Stromal cell of bone marrow (primary cell): ENCODE measurements around the gene NHLRC1.

ENCODE experiments used
- DNase-seq: peaks from one replicate; pipeline ENCODE4 v3.0.0-alpha.2; 2012; ENCODE audit warnings: low read depth

NHLRC1 gene

DNA sequence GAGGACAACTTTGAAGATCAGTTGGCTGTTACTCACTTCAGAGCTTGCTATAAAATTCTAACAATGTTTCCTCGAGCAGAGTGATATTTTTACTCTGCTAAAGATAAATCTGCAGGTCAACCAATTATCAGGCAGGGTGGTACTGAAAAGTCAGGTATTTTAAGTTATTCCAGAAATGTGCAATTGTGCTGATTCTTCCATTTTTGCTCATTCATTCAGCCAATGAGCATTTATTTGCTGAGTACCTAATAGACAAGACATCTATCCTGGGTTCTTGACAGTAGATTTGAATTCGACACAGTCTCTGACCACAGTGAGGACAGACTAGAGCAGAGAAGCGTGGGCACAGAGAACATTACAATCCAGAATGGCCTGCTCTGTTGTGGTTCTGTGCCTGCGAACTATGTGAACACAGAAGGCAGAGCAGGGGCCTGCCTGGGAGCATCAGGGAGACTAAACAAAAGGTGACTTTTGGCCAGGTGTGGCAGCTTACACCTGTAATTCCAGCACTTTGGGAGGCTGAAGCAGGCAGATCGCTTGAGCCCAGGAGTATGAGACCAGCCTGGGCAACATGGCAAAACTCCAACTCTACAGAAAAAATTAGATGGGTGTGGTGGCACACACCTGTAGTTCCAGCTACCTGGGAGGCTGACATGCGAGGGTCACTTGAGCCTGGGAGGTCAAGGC, 17.6 kb upstream of the NHLRC1 start:
- DNase-seq = no peak

DNA sequence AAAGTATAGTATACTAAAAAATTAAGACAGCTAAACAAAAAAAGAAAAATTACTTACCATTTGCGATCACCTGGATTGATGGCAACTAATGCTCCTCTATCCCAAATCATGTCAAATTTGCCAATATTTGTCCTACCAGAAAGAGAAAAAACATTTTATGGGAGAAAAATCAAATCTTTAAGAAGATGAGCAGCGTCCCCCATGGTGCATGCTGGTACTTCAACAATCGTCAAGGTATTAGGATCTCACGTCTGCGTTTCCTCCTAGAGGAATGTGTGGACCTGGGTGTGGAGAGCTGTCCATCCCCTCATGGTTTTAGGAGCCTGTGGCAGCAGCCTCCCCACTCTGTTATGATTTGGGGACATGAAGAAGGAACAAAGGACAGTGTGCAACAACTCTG, 16.4 kb upstream of the NHLRC1 start:
- no peak for DNase-seq

DNA sequence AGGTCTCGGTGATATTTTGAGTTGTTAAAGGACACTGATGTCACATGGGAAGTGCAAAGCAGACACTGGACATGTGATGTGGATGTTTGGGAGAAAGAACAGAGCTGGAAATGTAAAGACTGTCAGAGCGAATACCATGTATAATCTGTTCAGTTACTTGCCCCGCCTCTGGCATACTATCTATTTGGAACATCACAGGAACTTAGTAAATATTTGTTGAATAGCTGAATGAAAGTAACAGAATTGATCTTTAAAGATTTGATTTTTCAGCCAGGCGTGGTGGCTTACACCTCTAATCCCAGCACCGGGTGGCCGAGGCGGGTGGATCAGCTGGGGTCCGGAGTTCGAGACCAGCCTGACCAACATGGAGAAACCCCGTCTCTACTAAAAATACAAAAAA, 13.8 kb upstream of the NHLRC1 start:
- no peak for DNase-seq

DNA sequence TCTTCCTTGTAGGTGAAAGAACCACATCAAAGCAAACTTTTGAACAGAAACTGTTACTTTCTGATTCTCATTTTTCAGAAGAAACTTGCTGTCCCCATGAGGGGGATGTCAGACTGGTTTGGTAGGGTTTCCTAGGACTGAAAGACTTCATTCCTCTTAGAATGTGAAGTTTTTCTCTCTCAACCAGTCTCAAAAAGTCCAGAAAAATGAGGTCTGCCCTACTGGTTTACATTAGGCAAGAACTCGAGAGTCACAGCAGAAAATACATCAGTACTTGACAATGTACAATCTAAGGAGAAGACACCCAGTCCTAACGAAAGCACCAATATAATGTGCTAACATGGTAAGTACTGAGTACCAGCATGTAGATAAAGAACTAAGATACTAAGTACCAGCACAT, 12.7 kb upstream of the NHLRC1 start:
- DNase-seq = no peak

DNA sequence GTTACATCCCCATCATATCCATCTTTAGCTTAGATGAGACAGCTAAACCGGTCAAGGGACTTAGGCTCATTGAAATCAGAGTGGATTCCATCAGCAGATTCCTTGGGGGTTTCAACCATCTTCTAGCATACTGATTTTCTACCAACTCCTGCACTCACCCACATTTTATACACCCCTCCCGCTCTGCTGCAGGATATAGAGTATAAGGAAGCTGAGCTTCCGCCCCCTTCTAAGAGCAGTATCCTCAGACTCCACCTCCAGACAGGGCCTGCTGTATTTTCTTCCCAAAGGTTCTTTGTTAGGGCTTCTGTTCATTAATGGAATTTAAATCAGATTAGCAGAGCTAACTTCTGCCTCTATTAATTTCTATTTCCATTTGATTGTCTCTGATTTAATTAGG, 9.9 kb upstream of the NHLRC1 start:
- no peak for DNase-seq

DNA sequence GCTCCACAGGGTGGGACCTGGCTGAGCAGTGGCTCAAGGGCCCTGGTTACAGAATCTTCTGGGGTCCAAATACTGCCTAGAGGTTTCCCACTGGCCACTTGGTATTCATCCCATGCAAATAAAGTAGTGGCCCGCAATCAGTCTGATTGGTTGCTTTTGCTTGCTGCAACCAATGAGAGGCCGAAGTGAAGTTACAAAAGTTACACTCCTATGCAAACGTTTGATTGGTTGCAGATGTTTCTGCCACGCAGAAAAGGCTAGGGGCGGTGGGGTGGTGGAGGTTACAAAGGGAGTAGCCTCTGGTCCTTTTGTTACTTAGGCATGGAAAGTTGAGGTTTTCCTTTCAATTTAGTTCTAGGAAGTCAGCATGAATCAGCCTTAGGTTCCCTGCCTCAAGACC, 3.6 kb upstream of the NHLRC1 start:
- DNase-seq = no peak

DNA sequence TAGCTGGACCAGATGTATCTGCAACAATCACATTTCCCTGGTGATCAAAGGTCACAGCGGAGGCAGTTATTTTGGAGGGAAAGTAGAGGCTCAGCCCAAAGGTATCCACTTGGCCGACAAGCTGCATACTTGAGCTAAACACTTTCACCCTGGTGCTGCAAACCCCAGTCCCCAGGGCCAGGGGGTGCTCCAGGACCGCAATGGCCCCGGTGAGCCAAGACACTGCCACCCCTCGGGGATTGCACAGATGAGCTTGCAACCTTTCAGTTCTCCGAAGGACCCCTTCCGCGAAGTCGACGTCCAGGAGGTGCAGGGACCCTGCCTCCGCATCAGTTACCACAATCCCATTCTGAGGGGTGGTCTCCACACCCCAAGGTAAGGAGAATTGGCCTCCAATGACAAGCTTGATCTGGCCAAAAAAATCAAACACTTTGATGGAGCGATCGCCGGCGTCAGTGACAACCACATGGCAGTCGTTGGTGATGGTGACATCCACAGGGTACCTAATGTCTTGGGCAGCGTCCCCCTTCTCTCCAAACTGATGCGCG, 823 bp downstream of the NHLRC1 start:
- no peak for DNase-seq

DNA sequence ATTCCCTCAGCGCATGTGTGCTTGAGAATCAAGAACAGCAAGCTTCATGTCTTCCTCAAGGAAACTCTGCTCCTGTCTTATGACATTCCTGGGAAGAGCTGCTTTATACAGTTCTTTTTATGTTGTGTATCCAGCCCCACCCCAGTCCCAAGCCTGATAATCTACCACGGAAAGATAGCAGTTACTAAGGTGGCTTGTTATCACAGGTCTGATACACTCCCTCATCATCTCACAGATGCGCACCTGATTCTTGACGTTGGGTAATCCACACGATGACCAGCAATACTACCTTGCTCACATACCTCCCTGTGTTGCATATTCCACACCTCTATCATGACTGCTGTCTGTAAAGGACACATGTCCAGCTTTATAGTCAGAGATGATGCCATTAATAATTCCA, 3.2 kb downstream of the NHLRC1 start:
- no peak for DNase-seq

DNA sequence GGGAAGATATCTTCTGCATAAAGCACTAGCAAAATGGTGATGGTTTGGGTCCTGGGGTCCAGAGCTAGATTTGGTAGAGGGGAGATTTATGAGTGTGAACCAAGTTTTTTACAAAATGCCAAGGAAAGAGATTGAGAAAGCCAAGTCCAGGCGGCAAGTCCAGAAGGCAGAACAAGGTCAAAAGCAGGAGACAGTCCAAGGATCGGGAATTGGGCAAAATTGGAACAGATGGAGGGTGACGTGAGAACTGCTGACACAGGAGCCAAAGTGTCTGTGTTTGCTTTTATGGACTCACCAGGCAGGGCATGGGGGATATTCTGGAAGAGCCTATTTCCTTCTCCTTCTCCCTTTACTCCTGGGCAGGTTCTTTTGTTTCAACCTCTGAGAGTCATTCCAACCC, 4.1 kb downstream of the NHLRC1 start:
- no peak for DNase-seq

DNA sequence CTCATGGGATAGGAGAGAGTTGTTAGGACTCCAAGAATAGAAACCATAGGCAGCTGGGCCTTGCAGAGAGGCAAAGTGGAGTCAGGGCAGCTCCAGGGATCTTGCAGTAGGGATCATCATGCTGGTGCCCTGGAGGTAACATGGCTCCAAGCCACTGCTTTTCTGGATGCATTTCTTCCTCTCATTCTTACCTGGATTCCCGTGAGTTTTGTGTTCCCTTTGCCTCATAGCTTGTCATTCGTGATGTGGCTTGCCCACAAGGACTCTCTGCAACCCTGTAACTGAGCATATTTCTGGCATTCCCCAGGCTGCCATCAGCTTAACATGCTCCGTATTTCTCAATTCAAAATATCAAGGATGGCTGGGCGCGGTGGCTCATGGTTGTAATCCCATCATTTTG, 5.3 kb downstream of the NHLRC1 start:
- DNase-seq = no peak

DNA sequence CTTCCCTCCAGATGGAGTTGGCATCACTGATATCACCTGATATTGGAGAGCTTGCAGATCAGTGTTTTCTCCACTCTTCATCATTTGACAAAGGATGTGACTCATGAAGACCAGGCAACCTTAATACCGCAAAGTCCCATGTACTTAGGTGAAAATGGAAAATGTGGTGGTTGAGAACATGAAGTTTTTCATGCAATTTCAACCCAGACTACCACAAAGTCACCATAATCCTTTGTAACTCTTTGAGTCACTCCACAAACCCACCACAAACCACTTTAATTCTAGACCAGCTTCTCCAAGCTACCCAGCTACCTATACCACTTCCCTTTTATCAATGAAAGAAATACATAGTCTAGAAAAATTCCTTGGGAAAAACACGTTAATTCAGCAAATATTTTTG, 7.1 kb downstream of the NHLRC1 start:
- DNase-seq = no peak

DNA sequence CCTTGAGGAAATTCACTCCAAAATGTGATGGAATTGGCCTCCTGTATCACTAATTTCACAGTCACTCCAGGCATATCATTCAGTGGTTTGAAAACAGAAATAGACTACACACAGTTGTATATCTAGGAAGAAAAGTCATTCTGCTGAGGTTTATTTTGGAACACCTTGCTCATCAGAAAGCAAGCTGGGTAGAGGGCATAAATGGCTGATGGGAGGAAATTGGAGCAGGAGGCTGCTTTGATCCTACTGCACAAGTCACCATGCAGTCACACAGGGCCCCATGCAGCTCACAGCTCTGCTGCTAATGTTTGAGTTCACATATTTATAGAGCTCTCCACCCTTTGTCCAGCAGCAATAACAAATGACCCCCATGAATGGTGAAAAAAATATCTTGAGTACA, 12.3 kb downstream of the NHLRC1 start:
- no peak for DNase-seq

DNA sequence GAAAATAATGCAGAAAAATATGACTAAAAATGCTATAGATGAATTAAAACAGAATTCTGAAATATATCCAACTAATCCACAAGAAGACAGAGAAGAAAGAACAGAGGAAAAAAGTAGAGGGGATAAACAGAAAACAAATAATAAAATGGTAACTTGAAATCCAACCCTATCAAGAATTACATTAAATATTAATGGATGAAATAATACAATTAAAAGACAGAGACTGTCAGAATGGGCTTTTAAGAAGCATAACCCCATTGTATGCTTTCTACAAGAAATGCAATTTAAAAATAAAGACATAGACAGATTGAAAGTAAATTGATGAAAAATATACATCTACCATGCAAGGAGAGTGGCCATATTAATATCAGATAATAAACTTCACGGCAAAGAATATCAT, 15.4 kb downstream of the NHLRC1 start:
- DNase-seq = no peak

DNA sequence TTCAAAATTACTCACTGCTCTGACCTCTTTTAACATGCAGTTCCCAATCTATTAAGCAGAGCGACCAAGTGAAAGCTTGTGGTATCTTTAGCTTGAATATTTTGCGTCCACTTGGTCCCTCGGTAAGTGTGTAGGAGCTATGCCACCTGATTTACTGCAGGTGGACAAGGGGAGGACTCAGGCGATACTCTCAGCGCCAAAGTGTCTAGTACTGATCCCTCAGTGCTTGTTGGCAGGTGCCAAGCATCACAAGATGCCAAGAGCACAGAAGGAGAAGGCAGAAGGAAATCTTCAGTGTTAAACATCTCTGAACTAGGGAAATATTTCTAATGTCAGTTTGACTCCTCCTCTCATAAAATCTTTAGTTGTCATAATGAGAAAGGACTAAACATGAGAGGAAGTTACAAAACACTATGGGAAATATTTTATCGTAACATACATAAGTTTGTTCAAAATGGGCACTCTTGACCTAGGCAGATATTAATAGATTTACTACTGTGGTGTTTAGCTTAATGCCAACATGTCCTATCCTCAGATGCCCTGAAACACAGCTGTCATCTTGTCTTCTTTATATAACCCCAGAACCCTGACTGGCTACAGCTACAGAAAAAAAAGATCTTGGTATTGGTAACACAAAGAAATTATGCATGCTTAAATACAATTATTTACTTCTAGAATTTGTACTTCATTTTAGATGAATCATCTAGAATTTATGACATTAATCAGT, 19.5 kb downstream of the NHLRC1 start:
- no peak for DNase-seq

DNA sequence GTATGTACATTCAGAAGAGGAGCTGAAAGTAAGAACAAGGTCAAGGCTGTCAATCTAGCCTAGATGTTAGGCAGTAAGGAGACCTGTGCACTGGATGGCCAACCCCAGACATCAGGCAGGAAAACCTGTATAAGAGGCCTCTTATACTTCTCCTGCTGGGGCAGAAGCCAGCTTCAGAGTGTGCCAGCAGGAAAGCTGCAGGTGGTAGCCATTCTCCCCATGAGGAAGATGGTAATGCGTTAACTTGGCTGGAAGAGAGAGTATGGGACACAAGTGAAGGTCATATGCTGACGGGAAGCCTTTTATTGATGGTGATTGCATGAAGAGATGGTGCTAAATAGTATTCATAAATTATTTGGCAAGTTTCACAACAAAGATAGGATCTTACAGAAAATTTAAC, 20.6 kb downstream of the NHLRC1 start:
- DNase-seq = no peak

DNA sequence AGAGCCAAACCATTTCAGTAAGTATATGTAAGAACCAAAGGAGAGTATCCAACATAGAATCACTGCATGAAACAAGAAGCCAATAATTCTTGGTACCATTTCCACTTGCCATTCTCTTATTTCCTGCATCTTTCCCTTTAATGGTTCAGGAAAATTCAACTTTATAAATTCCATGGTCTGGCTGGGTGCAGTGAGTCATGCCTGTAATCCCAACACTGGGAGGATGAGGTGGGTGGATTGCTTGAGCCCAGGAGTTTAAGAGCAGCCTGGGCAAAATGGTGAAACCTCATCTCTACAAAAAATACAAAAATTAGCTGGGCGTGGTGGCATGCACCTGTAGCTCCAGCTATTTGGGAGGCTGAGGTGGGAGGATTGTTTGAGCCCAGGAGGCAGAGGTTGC, 21.2 kb downstream of the NHLRC1 start:
- DNase-seq = peak; percentile 21

DNA sequence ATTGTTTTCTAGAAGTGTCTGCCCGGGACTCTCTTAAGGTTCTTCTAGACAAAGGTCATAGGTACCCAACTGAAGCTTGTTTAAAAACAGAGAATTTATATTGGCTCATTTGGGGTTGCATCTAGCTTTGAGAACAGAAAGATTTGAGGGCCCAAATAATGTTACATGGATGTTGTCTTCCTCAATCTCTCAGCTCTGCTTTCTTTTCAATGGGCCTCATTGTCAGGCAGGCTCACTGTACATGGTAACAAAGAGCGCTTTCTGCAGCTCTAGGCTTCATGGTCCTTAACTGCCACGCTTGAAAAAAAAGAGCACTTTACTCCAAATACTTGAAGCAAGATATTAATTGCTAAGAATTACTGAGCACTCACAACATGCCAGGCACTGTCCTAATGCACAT, 22.2 kb downstream of the NHLRC1 start:
- DNase-seq = no peak

DNA sequence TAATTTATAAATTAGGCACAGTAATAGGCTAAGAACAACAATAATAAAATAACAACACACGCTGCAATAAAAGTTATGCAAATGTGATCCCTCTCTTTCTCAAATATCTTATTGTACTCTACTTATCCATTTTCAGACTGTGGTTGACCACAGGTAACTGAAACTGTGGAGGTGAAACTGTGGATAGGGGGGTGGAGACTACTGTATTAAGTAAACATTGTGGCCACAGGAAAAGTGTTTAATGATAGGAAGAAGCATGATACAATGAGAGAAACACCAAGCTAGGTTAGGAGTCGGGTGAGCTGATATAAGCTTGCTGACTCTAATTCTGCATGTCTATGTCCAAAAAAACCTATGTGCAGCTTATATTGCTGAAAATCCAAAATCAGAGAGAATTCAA, 23.0 kb downstream of the NHLRC1 start:
- no peak for DNase-seq

DNA sequence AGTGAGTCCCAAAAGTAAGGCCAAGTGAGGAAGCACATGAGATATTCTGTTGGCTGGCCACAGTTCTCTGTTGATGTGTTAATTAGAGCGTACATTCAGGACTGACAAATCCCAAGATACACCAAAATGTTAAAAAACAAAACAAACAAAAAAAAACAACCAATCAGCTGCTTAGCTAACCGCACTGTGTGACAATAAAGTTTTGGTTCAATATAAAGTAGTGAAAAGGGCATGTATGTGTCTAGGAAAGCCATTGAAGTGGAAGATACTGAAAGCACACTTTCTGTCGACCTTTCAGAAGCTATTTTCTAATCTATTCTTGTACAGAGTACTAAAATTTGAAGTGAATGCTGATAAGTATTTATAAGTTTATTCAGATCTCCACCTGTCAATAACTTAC, 26.1 kb downstream of the NHLRC1 start:
- DNase-seq = no peak

DNA sequence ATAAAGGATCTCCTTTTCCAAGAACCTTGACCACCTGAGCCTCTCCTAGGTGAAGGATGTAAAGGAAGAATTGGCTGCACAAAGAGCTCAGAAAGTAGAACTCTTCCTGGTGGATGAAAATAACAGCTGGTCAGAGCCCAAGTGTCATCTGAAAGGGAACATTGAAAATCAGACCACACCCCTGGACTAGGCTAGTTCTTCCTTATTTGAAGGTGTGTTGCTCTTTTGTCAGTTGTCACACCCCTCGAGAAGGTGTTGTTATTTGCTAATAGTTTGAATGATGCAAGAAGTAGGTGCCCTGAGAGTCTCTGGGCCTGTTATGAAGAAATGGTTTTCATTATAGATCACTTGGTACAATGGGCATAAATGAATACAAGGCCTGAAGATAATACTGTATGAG, 31.1 kb downstream of the NHLRC1 start:
- no peak for DNase-seq

DNA sequence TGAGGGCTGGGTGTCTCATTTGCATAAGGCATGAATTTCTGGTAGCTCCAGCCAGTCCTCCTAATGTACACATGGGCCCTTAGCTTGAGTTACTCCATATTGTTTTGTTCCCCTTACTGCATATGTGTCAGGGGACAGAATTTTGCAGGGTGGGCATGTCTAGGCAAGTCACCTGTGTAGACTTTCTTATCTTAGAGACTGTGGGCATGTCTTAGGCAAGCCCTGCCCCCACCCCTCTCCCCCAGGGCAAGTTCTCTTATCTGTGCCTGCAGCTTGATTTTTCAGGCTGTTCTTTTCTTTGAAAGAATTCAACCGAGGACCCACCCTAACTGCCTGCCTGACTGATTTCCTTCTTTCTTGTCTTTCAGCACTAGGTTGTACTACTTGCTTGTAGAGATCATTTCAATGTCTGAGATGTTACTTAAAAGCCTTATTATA, 32.1 kb downstream of the NHLRC1 start:
- no peak for DNase-seq

DNA sequence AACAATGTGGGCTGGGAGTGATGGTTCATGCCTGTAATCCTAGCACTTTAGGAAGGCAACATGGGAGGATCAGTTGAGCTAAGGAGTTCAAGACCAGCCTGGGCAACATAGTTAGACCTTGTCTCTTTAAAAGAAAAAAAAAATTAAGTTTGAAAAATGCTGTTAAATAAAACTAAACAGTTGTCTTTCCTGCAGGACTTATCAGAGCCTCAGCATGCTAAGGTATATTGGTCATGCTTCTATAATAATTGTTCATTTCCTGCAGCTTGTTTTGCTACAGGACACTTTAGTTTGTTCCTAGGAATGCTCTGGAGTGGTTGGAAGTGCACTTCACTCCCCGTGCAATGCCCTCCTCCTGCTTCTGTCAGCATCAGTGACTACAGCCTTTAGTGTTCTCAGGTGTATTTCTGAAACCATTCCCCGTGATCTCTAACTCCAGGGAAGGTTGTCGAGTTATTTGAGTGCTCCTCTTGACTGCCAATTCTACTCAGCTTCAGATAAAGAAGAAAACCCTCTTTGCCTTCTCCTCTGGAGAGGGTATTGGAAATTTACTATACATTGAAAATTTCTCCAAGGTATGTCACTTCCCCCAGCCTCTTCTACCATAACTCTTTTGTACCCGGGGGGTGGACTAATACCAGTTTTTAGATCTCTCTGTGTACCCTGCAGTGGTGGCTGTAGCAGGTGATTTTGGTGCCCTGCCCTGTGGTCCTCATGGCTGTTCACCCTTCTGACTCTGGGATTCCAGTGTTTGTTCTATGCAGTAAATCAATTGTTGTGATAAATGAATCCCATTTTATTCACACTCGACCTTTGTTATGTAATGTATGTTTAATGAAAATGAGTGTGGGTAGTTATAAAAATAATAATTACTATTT, 33.8 kb downstream of the NHLRC1 start:
- DNase-seq = no peak
